ENCODE results near the gene KCNJ6.

Gene KCNJ6

GRCh38 chr21:37686991-37687810 lies 229.1 kb downstream of the KCNJ6 start:
- DNase-seq (ENCODE audit: low read depth in 2 of 2), result no peak
- TF ChIP-seq, protein P1, sequence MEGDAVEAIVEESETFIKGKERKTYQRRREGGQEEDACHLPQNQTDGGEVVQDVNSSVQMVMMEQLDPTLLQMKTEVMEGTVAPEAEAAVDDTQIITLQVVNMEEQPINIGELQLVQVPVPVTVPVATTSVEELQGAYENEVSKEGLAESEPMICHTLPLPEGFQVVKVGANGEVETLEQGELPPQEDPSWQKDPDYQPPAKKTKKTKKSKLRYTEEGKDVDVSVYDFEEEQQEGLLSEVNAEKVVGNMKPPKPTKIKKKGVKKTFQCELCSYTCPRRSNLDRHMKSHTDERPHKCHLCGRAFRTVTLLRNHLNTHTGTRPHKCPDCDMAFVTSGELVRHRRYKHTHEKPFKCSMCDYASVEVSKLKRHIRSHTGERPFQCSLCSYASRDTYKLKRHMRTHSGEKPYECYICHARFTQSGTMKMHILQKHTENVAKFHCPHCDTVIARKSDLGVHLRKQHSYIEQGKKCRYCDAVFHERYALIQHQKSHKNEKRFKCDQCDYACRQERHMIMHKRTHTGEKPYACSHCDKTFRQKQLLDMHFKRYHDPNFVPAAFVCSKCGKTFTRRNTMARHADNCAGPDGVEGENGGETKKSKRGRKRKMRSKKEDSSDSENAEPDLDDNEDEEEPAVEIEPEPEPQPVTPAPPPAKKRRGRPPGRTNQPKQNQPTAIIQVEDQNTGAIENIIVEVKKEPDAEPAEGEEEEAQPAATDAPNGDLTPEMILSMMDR (IDR thresholded peaks at IDR 0.05; ENCODE audit: low read depth, low read length), result no peak
- no peak overlapping the region for H3K4me3 ChIP-seq (replicated peaks in 1 of 2; ENCODE audit: low read depth in 2 of 2, low read length in 2 of 2)

- no peak for DNase-seq (ENCODE audit: low read depth in 2 of 2)
- TF ChIP-seq, protein P1 (IDR thresholded peaks at IDR 0.05; ENCODE audit: low read depth, low read length), result no peak
- no peak overlapping the region for H3K4me3 ChIP-seq (replicated peaks in 1 of 2; ENCODE audit: low read depth in 2 of 2, low read length in 2 of 2)
Observed at GRCh38 chr21:37684547-37684946, 231.7 kb downstream of the KCNJ6 start.

GRCh38 chr21:37684115-37684493 lies 232.2 kb downstream of the KCNJ6 start:
- H3K4me3 ChIP-seq (replicated peaks in 1 of 2; ENCODE audit: low read depth in 2 of 2, low read length in 2 of 2), result no peak overlapping the region
- no peak for DNase-seq (ENCODE audit: low read depth in 2 of 2)

DNA sequence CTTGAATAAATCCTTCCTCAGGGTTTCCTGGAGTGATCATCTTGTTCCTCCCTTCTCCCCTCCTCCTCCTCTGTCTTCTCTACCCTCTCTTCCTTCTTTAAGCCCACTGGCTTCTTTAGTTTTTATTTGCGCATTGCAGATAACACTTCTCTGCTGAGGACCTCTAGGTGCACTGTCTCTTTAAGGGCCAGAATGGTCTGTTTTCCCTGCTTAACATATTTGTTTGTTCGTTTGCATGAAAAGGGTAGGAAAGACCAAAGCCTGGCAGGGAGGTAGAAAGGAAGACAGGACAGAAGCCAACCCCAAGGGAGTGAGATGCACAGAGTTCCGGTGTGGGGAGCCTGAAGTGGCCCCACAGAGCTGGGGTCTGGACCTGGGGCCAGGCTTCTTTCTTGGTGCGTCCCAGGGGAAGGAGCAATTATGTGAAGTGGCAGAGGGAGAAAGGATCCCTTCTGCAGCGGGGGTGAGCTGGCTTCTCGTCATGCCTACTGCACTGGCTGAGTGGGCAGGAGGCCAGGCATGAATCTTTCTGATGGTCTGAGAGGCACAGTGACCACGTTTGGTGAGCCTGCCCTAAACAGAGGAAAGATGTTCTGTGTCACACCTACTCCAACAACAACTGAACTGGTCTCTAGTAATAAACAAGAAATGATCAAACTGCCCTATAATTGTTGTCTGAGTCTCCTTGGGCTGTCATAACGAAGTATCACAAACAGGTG lies 232.7 kb downstream of the KCNJ6 start:
- DNase-seq (ENCODE audit: low read depth in 2 of 2), result no peak
- no peak overlapping the region for H3K4me3 ChIP-seq (replicated peaks in 1 of 2; ENCODE audit: low read depth in 2 of 2, low read length in 2 of 2)
- TF ChIP-seq, protein P1 (IDR thresholded peaks at IDR 0.05; ENCODE audit: low read depth, low read length), result no peak

More at GRCh38 chr21:37684115-37684493, 232.2 kb downstream of the KCNJ6 start:
- TF ChIP-seq, protein P1 (IDR thresholded peaks at IDR 0.05; ENCODE audit: low read depth, low read length), result no peak

- TF ChIP-seq, protein P1 (IDR thresholded peaks at IDR 0.05; ENCODE audit: low read depth, low read length), result no peak
- H3K4me3 ChIP-seq (replicated peaks in 1 of 2; ENCODE audit: low read depth in 2 of 2, low read length in 2 of 2), result no peak overlapping the region
- peak; percentile 28 to 67 for DNase-seq (ENCODE audit: low read depth in 2 of 2)
Observed at GRCh38 chr21:37682966-37683365, 233.3 kb downstream of the KCNJ6 start.

GRCh38 chr21:37677006-37677405 lies 239.3 kb downstream of the KCNJ6 start:
- no peak for DNase-seq (ENCODE audit: low read depth in 2 of 2)
- TF ChIP-seq, protein P1 (IDR thresholded peaks at IDR 0.05; ENCODE audit: low read depth, low read length), result no peak
- no peak overlapping the region for H3K4me3 ChIP-seq (replicated peaks in 1 of 2; ENCODE audit: low read depth in 2 of 2, low read length in 2 of 2)

Data from cardiac fibroblast (primary cell).